Astrocyte (in vitro differentiated cells and primary cell): ENCODE measurements around the gene PRDM15. TPM values are rescaled to one million over a fixed set of nuclear protein-coding genes. Genes with fewer than 3 reads are reported as not detected.

Experiments used
- DNase-seq: peaks from one replicate; pipeline ENCODE4 v3.0.0-alpha.2; 2010; ENCODE audit warnings: low read depth
- FAIRE-seq: peaks from 2 replicates; lab custom pipeline; 2011; peaks lifted over from hg19 to GRCh38; lab: Jason Lieb, UNC
- H2AFZ ChIP-seq: 2 replicates; pipeline ENCODE4 v1.6.0; 2012; ENCODE audit warnings: low read depth, low read length, inconsistent platforms
- H3K27ac ChIP-seq: 2 replicates; pipeline ENCODE4 v1.5.1; 2011; ENCODE audit warnings: low read depth, low read length, inconsistent platforms
- H3K27me3 ChIP-seq: 2 replicates; pipeline ENCODE4 v1.6.0; 2011; ENCODE audit warnings: low read length, inconsistent platforms; ENCODE audit not compliant: insufficient read depth
- H3K36me3 ChIP-seq: 2 replicates; pipeline ENCODE4 v1.5.1; 2011; ENCODE audit warnings: low read length, inconsistent platforms; ENCODE audit not compliant: insufficient read depth
- H3K4me1 ChIP-seq: 2 replicates; pipeline ENCODE4 v1.5.1; 2011; ENCODE audit warnings: low read length, inconsistent platforms; ENCODE audit not compliant: insufficient read depth
- H3K4me2 ChIP-seq: 2 replicates; pipeline ENCODE4 v1.6.0; 2012; ENCODE audit warnings: low read length, inconsistent platforms
- H3K4me3 ChIP-seq: 2 replicates; pipeline ENCODE4 v1.5.1; 2011; ENCODE audit warnings: low read depth, mild to moderate bottlenecking, low read length, inconsistent platforms; ENCODE audit not compliant: insufficient read depth
- H3K79me2 ChIP-seq: 2 replicates; pipeline ENCODE4 v1.6.0; 2012; ENCODE audit warnings: mild to moderate bottlenecking, low read length, inconsistent platforms; ENCODE audit not compliant: insufficient read depth
- H3K9ac ChIP-seq: 2 replicates; pipeline ENCODE4 v1.6.0; 2012; ENCODE audit warnings: mild to moderate bottlenecking, low read length, inconsistent platforms
- H3K9me3 ChIP-seq: 2 replicates; pipeline ENCODE4 v1.5.1; 2012; ENCODE audit warnings: low read depth, mild to moderate bottlenecking, low read length, inconsistent platforms; ENCODE audit not compliant: insufficient read depth
- H4K20me1 ChIP-seq: 2 replicates; pipeline ENCODE4 v1.6.0; 2012; ENCODE audit warnings: low read length, inconsistent platforms; ENCODE audit not compliant: insufficient read depth
- H3K27ac Mint-ChIP-seq: one replicate; pipeline ENCODE4 v1.8.0; 2021; ENCODE audit warnings: mild to moderate bottlenecking, mixed read lengths; ENCODE audit not compliant: unreplicated experiment
- H3K27me3 Mint-ChIP-seq: one replicate; pipeline ENCODE4 v1.8.0; 2021; ENCODE audit warnings: low read depth, mixed read lengths; ENCODE audit not compliant: unreplicated experiment
- H3K36me3 Mint-ChIP-seq: one replicate; pipeline ENCODE4 v1.8.0; 2021; ENCODE audit warnings: low read depth, mixed read lengths; ENCODE audit not compliant: unreplicated experiment
- H3K4me1 Mint-ChIP-seq: one replicate; pipeline ENCODE4 v1.8.0; 2021; ENCODE audit warnings: low read depth, mixed read lengths; ENCODE audit not compliant: unreplicated experiment
- H3K4me3 Mint-ChIP-seq: one replicate; pipeline ENCODE4 v1.8.0; 2021; ENCODE audit warnings: mild to moderate bottlenecking, moderate library complexity, mixed read lengths; ENCODE audit not compliant: unreplicated experiment
- H3K9me3 Mint-ChIP-seq: one replicate; pipeline ENCODE4 v1.8.0; 2021; ENCODE audit warnings: mild to moderate bottlenecking, mixed read lengths; ENCODE audit not compliant: unreplicated experiment
- CTCF ChIP-seq: IDR thresholded peaks from 2 replicates; pipeline ENCODE4 v1.5.1; 2011; ENCODE audit warnings: low read depth, mild to moderate bottlenecking, inconsistent platforms, low read length, moderate library complexity; ENCODE audit not compliant: insufficient read depth
- EZH2 ChIP-seq: IDR thresholded peaks from 2 replicates; pipeline ENCODE4 v1.6.1; 2012; ENCODE audit warnings: mild to moderate bottlenecking, low read length, inconsistent platforms; ENCODE audit not compliant: insufficient read depth
- total RNA-seq: library from RNA; stranded (reverse); gene quantifications from 2 replicates; pipeline ENCODE4 v1.2.1, GENCODE V29; 2021

PRDM15 gene
- total RNA-seq, 1 donor from 2014 or later, result 6.8 TPM

GRCh38 chr21:41867313-41867712 lies 11.8 kb downstream of the PRDM15 start:
- Mint-ChIP-seq H3K27ac (peak overlapping the region; percentile 18), H3K4me3 (no peak overlapping the region), H3K27me3 (no peaks in the 10 kb centered on the region), H3K9me3 (no peaks in the 10 kb centered on the region), H3K4me1 (peaks cover 5% of the 10 kb centered on the region), H3K36me3 (peaks cover 3% of the 10 kb centered on the region)
- no peak for DNase-seq
- Histone ChIP-seq H3K27ac (no peak overlapping the region), H3K36me3 (no peaks in the 10 kb centered on the region), H3K9ac (no peak overlapping the region), H2AFZ (no peak overlapping the region), H3K4me1 (peaks cover 13% of the 10 kb centered on the region), H4K20me1 (peaks cover 33% of the 10 kb centered on the region), H3K79me2 (peaks cover 31% of the 10 kb centered on the region), H3K4me3 (no peak overlapping the region), H3K27me3 (no peaks in the 10 kb centered on the region), H3K4me2 (no peak overlapping the region), H3K9me3 (no peaks in the 10 kb centered on the region)
- TF ChIP-seq EZH2 (no peak), CTCF (no peak)
- FAIRE-seq, result no peak

GRCh38 chr21:41866274-41866809 lies 12.8 kb downstream of the PRDM15 start:
- Histone ChIP-seq H3K36me3 (no peaks in the 10 kb centered on the region), H4K20me1 (peaks cover 43% of the 10 kb centered on the region), H3K9me3 (no peaks in the 10 kb centered on the region), H2AFZ (no peak overlapping the region), H3K9ac (no peak overlapping the region), H3K4me2 (no peak overlapping the region), H3K4me1 (peaks cover 13% of the 10 kb centered on the region), H3K79me2 (peaks cover 34% of the 10 kb centered on the region), H3K4me3 (no peak overlapping the region), H3K27ac (no peak overlapping the region), H3K27me3 (no peaks in the 10 kb centered on the region)
- DNase-seq, result no peak
- Mint-ChIP-seq H3K27me3 (no peaks in the 10 kb centered on the region), H3K4me3 (no peak overlapping the region), H3K4me1 (peaks cover 5% of the 10 kb centered on the region), H3K36me3 (peaks cover 3% of the 10 kb centered on the region), H3K27ac (no peak overlapping the region), H3K9me3 (no peaks in the 10 kb centered on the region)
- no peak for FAIRE-seq
- TF ChIP-seq CTCF (no peak), EZH2 (no peak)

GRCh38 chr21:41865002-41865777 lies 14.0 kb downstream of the PRDM15 start:
- Histone ChIP-seq H3K9ac (no peak overlapping the region), H3K4me3 (no peak overlapping the region), H3K79me2 (peaks cover 28% of the 10 kb centered on the region), H3K9me3 (no peaks in the 10 kb centered on the region), H3K36me3 (no peaks in the 10 kb centered on the region), H3K27me3 (no peaks in the 10 kb centered on the region), H2AFZ (no peak overlapping the region), H3K27ac (no peak overlapping the region), H4K20me1 (peaks cover 48% of the 10 kb centered on the region), H3K4me2 (no peak overlapping the region), H3K4me1 (peaks cover 13% of the 10 kb centered on the region)
- Mint-ChIP-seq H3K36me3 (peaks cover 3% of the 10 kb centered on the region), H3K4me3 (no peak overlapping the region), H3K27me3 (no peaks in the 10 kb centered on the region), H3K4me1 (peaks cover 5% of the 10 kb centered on the region), H3K27ac (no peak overlapping the region), H3K9me3 (no peaks in the 10 kb centered on the region)
- no peak for FAIRE-seq
- DNase-seq, result no peak
- TF ChIP-seq EZH2, result no peak
- TF ChIP-seq CTCF, result no peak
